Trophoblast cell (in vitro differentiated cells and primary cell): ENCODE measurements around the gene ALKBH7.
A peak's percentile ranks its signal among the peaks of the same experiment; 100 is the strongest.

Experiments used
- DNase-seq, 2 donors: peaks; one replicate each; pipeline ENCODE4 v3.0.0-alpha.2; 2016
- H2AFZ ChIP-seq: 2 replicates; pipeline ENCODE4 v1.6.1; 2013; ENCODE audit warnings: low read length, moderate library complexity, mild to moderate bottlenecking; ENCODE audit not compliant: insufficient read depth, poor library complexity
- H2AK5ac ChIP-seq: 2 replicates; pipeline ENCODE4 v1.6.1; 2013; ENCODE audit warnings: mild to moderate bottlenecking, low read length
- H2BK120ac ChIP-seq: 2 replicates; pipeline ENCODE4 v1.6.1; 2013; ENCODE audit warnings: low read length, mild to moderate bottlenecking, moderate library complexity; ENCODE audit not compliant: insufficient read depth, poor library complexity
- H2BK12ac ChIP-seq: 2 replicates; pipeline ENCODE4 v1.6.1; 2013; ENCODE audit warnings: mild to moderate bottlenecking, low read length, moderate library complexity
- H2BK5ac ChIP-seq: 2 replicates; pipeline ENCODE4 v1.6.1; 2013; ENCODE audit warnings: low read length, low read depth, moderate library complexity, mild to moderate bottlenecking; ENCODE audit not compliant: poor library complexity
- H3K14ac ChIP-seq: 2 replicates; pipeline ENCODE4 v1.6.1; 2013; ENCODE audit warnings: mild to moderate bottlenecking, low read length
- H3K18ac ChIP-seq: 2 replicates; pipeline ENCODE4 v1.6.1; 2013; ENCODE audit warnings: mild to moderate bottlenecking, low read length
- H3K23ac ChIP-seq: 2 replicates; pipeline ENCODE4 v1.6.1; 2013; ENCODE audit warnings: low read length
- H3K27ac ChIP-seq: 2 replicates; pipeline ENCODE4 v1.5.1; 2013; ENCODE audit warnings: low read depth, mild to moderate bottlenecking, inconsistent platforms, low read length, moderate library complexity
- H3K27me3 ChIP-seq: 2 replicates; pipeline ENCODE4 v1.6.1; 2013; ENCODE audit warnings: inconsistent platforms, mild to moderate bottlenecking, low read length, moderate library complexity; ENCODE audit not compliant: insufficient read depth
- H3K36me3 ChIP-seq, 2 experiments: 1 replicate in 1 of 2; 2 replicates in 1 of 2; pipeline ENCODE4 v1.6.1; 2013; ENCODE audit warnings: low read length in 2 of 2, mild to moderate bottlenecking in 2 of 2, moderate library complexity in 1 of 2; ENCODE audit not compliant: insufficient read depth in 2 of 2, control insufficient read depth in 1 of 2
- H3K4ac ChIP-seq: 2 replicates; pipeline ENCODE4 v1.6.1; 2013; ENCODE audit warnings: low read depth, mild to moderate bottlenecking, low read length, moderate library complexity
- H3K4me1 ChIP-seq, 2 experiments: 1 replicate in 1 of 2; 2 replicates in 1 of 2; pipeline ENCODE4 v1.6.1; 2013; ENCODE audit warnings: low read length in 2 of 2, mild to moderate bottlenecking in 2 of 2, moderate library complexity in 1 of 2; ENCODE audit not compliant: insufficient read depth in 2 of 2, control insufficient read depth in 1 of 2
- H3K4me2 ChIP-seq: 2 replicates; pipeline ENCODE4 v1.6.1; 2013; ENCODE audit warnings: inconsistent platforms, mild to moderate bottlenecking, low read length, moderate library complexity
- H3K4me3 ChIP-seq: 2 replicates; pipeline ENCODE4 v1.5.1; 2013; ENCODE audit warnings: mild to moderate bottlenecking, low read depth, low read length, inconsistent platforms
- H3K79me1 ChIP-seq: one replicate; pipeline ENCODE4 v1.6.1; 2013; ENCODE audit warnings: low read length
- H3K79me2 ChIP-seq: 2 replicates; pipeline ENCODE4 v1.6.1; 2013; ENCODE audit warnings: low read length, mild to moderate bottlenecking; ENCODE audit not compliant: control insufficient read depth, insufficient read depth, poor library complexity
- H3K9ac ChIP-seq: 2 replicates; pipeline ENCODE4 v1.6.1; 2013; ENCODE audit warnings: mild to moderate bottlenecking, low read length
- H3K9me3 ChIP-seq: 2 replicates; pipeline ENCODE4 v1.6.1; 2013; ENCODE audit warnings: low read depth, mild to moderate bottlenecking, control low read depth, inconsistent platforms, low read length; ENCODE audit not compliant: insufficient read depth
- H4K12ac ChIP-seq: 2 replicates; pipeline ENCODE4 v1.6.1; 2013; ENCODE audit warnings: low read depth, mild to moderate bottlenecking, low read length, moderate library complexity
- H4K8ac ChIP-seq: 2 replicates; pipeline ENCODE4 v1.6.1; 2013; ENCODE audit warnings: low read depth, mild to moderate bottlenecking, low read length, moderate library complexity
- H4K91ac ChIP-seq: one replicate; pipeline ENCODE4 v1.6.1; 2013; ENCODE audit warnings: low read depth, mild to moderate bottlenecking, low read length, moderate library complexity
- WGBS: extraction: QIAGEN DNeasy Blood & Tissue Kit; methylation state at CpG from one replicate; pipeline ENCODE4 v1.1.7; 2013; ENCODE audit warnings: missing lambda C conversion rate; ENCODE audit not compliant: insufficient read length, insufficient coverage; ENCODE audit errors: extremely low coverage; 5-methylcytosine and 5-hydroxymethylcytosine counted together

Gene ALKBH7

DNA sequence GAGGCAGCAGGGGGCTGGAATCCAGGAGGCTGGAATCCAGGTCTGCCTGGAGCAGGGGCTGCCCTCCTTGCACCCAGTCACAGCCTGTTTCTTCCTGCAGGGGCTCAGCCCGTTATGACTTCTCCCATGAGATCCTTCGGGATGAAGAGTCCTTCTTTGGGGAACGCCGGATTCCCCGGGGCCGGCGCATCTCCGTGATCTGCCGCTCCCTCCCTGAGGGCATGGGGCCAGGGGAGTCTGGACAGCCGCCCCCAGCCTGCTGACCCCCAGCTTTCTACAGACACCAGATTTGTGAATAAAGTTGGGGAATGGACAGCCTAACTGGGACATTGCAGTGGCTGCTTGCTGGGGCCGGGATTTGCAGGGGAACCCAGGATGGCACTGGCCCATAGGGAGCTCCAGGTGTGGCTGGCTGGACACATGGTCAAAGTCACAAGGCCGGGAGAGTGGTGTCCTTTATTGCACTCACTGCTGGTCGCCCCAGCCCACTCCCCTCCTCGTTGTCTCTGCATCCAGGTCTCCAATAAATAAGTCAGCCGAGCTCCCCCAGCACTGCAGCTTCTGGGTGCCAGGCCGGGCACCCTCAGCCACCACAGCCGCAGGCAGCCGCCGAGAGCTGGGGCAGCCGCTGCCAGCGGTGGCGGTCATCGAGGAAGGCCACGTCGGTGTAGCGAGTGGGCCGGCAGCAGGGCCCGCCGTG is 2.3 kb downstream of the ALKBH7 start:
- Histone ChIP-seq H3K4me1 (peaks cover 9 to 22% of the 10 kb centered on the region in 2 experiments), H4K91ac (no peak overlapping the region), H4K12ac (no peak overlapping the region), H3K4ac (no peak overlapping the region), H3K79me1 (peaks cover 10% of the 10 kb centered on the region), H3K9ac (no peak overlapping the region), H3K4me2 (no peak overlapping the region), H3K79me2 (peaks cover 2% of the 10 kb centered on the region), H3K27ac (no peak overlapping the region), H2AK5ac (no peak overlapping the region), H3K27me3 (no peaks in the 10 kb centered on the region), H2BK120ac (no peak overlapping the region), H3K36me3 (peaks cover 26 to 32% of the 10 kb centered on the region in 2 experiments), H3K23ac (no peak overlapping the region), H2BK12ac (no peak overlapping the region), H3K14ac (no peak overlapping the region), H3K4me3 (no peak overlapping the region), H3K9me3 (peaks cover 1% of the 10 kb centered on the region), H4K8ac (no peak overlapping the region), H2AFZ (no peak overlapping the region), H3K18ac (no peak overlapping the region), H2BK5ac (no peak overlapping the region)
- no peak for DNase-seq
- no CpG with 5 or more reads among the region's 29 CpGs for WGBS

DNA sequence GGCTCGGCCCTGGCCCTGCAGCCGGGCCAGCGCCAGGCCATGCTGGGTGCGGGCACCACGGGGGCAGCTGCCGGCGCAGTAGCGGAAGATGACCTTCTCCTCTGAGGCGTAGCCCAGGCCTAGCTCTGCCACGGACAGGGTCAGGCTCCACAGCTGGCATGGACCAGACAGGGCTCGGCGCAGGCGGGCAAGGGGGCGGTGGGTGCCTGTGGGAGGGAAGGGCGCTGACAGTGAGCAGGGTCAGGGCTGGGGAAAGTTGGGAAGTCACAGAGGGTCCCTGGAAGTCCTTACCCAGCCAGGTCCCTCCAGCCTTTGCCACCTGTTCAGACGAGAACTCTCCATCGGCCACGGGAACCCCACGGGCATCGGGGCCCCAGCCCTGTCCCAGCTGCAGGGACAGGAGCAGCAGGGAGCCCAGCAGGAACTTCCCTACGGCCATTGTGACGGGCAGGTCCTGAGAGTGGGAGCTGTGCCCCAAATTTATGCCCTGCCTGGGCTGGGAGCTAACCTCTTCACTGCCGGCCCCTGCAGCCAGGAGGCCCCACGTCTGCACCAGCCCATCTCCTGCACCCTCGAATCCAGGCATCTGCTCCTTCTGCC is 2.9 kb downstream of the ALKBH7 start, which contains the start of gene PSPN:
PSPN (minus strand) TSS at position 523 of the 600 bp plus-strand sequence; CDS start at position 439, 84 bp downstream.
- H3K14ac ChIP-seq: no peak within 1 kb of the TSS
- H4K91ac ChIP-seq: no peak within 1 kb of the TSS
- no peak for DNase-seq
- WGBS: no CpG with 5 or more reads among the region's 25 CpGs
- no peak within 1 kb of the TSS for H4K8ac ChIP-seq
- H3K79me2 ChIP-seq: peaks cover 2% of the 10 kb centered on the region
- H3K79me1 ChIP-seq: peaks cover 10% of the 10 kb centered on the region
- H3K4me1 ChIP-seq: peaks cover 9 to 22% of the 10 kb centered on the region in 2 experiments
- H3K4me3 ChIP-seq: no peak within 1 kb of the TSS
- no peak within 1 kb of the TSS for H3K27ac ChIP-seq
- H3K9me3 ChIP-seq: peaks cover 6% of the 10 kb centered on the region
- H3K9ac ChIP-seq: no peak within 1 kb of the TSS
- no peak within 1 kb of the TSS for H4K12ac ChIP-seq
- H3K36me3 ChIP-seq: peaks cover 33 to 39% of the 10 kb centered on the region in 2 experiments
- no peak within 1 kb of the TSS for H3K23ac ChIP-seq
- no peak within 1 kb of the TSS for H2BK120ac ChIP-seq
- H3K27me3 ChIP-seq: no peaks in the 10 kb centered on the region
- no peak within 1 kb of the TSS for H3K4me2 ChIP-seq
- no peak within 1 kb of the TSS for H2BK5ac ChIP-seq
- H2BK12ac ChIP-seq: no peak within 1 kb of the TSS
- no peak within 1 kb of the TSS for H3K4ac ChIP-seq
- no peak within 1 kb of the TSS for H2AFZ ChIP-seq
- H2AK5ac ChIP-seq: no peak within 1 kb of the TSS
- no peak within 1 kb of the TSS for H3K18ac ChIP-seq

DNA sequence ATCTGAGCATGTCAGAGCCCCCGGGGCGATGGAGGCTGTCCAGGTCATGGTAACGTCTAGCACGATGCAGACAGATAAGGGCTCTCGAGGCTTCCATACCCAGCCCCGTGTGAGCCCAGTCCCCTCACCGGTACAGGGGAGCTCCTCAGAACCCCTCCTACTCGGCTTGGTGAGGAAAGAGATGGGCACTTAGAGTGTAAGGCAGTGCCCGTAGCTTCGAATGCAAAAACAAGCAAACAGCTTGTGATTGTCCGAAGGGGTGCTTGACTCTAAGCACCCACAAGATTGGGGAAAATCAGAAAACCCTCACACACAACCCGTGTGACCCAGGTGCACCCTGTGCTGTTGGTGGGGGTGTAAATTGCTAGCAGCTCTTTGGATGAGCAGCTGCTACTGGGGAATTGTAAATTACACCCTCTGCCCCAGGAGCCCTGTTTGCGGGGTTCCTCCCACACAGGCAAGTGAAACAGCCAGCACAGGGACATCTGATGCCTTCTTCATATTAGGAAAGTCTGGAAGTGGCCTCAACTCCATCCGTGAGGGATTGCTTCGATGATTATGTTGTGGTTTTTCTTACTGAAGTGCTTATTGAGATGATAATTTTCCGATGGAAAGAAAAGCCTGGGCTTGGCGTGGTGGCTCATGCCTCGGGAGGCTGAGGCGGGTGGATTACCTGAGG is 4.1 kb downstream of the ALKBH7 start:
- no CpG with 5 or more reads among the region's 19 CpGs for WGBS
- H3K9ac ChIP-seq: no peak overlapping the region

DNA sequence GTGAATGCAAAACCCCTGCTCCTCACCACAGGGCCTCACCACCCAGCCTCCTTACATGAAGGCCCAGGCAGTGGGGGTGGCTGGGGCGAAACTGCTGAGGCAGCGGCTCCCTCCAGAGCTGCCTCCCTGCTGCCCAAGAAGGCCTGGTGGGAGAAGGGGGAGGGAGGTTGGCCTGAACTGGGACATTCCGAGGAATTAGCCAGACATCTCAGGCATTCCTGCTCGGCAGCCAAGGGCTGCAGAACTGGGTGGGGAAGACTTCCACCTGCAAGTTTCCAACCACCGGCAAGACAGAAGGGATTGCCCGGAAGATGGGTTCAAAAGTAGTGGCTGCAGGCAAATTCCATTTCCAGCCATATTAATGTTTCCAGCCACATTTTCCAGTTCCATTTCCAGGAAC is 5.4 kb downstream of the ALKBH7 start:
- Histone ChIP-seq H2BK12ac (no peak overlapping the region), H2BK120ac (no peak overlapping the region), H3K18ac (no peak overlapping the region), H3K36me3 (peaks cover 56 to 60% of the 10 kb centered on the region in 2 experiments), H3K79me1 (peaks cover 3% of the 10 kb centered on the region), H3K27ac (peak overlapping the region; percentile 58), H3K4me2 (no peak overlapping the region), H2BK5ac (no peak overlapping the region), H3K4ac (no peak overlapping the region), H4K8ac (no peak overlapping the region), H3K27me3 (no peaks in the 10 kb centered on the region), H4K12ac (no peak overlapping the region), H3K4me1 (peaks cover 9 to 22% of the 10 kb centered on the region in 2 experiments), H3K23ac (no peak overlapping the region), H3K14ac (no peak overlapping the region), H2AFZ (no peak overlapping the region), H3K4me3 (no peak overlapping the region), H2AK5ac (no peak overlapping the region), H3K9ac (no peak overlapping the region), H4K91ac (no peak overlapping the region), H3K79me2 (no peaks in the 10 kb centered on the region), H3K9me3 (peaks cover 9% of the 10 kb centered on the region)
- peak; percentile 92 for DNase-seq
- WGBS: no CpG with 5 or more reads among the region's 6 CpGs

More for the DNA sequence above, 4.1 kb downstream of the ALKBH7 start:
- Histone ChIP-seq H3K27ac (no peak overlapping the region), H2BK5ac (no peak overlapping the region), H3K4ac (no peak overlapping the region), H3K4me1 (peaks cover 9 to 22% of the 10 kb centered on the region in 2 experiments), H3K23ac (no peak overlapping the region), H2BK120ac (no peak overlapping the region), H3K4me3 (no peak overlapping the region), H4K91ac (no peak overlapping the region), H3K27me3 (no peaks in the 10 kb centered on the region), H3K4me2 (no peak overlapping the region), H3K79me2 (peaks cover 2% of the 10 kb centered on the region), H3K14ac (no peak overlapping the region), H2AK5ac (no peak overlapping the region), H3K79me1 (peaks cover 10% of the 10 kb centered on the region), H3K36me3 (peaks cover 44 to 50% of the 10 kb centered on the region in 2 experiments), H3K9me3 (peaks cover 9% of the 10 kb centered on the region), H2BK12ac (no peak overlapping the region), H4K12ac (no peak overlapping the region), H2AFZ (no peak overlapping the region), H4K8ac (no peak overlapping the region), H3K18ac (no peak overlapping the region)
- DNase-seq: peak in 1 of 2 donors; percentile 26
